Fibroblast of pulmonary artery (primary cell): ENCODE data around the gene SMIM23.
A peak's percentile ranks its signal among the peaks of the same experiment; 100 is the strongest.

Source experiments
- DNase-seq: peaks from one replicate; pipeline ENCODE4 v3.0.0-alpha.2; 2010; ENCODE audit warnings: low read depth
- H3K4me3 ChIP-seq: replicated peaks from 2 replicates; pipeline ENCODE4 v1.5.1; 2011; ENCODE audit warnings: low read depth, mild to moderate bottlenecking, control low read depth, low read length, moderate library complexity
- CTCF ChIP-seq: IDR thresholded peaks from 2 replicates; pipeline ENCODE4 v1.5.1; 2011; ENCODE audit warnings: mild to moderate bottlenecking, control low read depth, low read length, inconsistent platforms; ENCODE audit errors: missing control alignments

SMIM23 gene

DNA sequence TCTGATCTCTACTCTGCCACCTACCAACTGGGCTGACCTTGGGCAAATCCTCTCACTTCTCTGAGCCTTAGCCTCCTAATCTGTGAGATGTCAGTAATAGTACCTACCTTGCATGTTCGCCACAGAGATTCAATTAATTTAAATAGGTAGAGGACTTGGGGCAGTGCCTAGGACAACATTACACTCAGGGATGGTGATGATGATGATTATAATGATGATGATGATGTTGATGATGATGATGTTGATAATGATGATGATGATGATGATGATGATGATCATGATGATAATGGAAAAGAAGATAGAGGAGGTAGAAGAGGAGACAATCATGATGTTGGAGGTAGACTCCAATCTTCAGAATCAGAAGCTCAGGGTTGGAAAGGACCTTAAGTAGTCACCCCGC lies 40.7 kb upstream of the SMIM23 start:
- TF ChIP-seq CTCF = no peak
- no peak overlapping the region for H3K4me3 ChIP-seq
- no peak for DNase-seq

DNA sequence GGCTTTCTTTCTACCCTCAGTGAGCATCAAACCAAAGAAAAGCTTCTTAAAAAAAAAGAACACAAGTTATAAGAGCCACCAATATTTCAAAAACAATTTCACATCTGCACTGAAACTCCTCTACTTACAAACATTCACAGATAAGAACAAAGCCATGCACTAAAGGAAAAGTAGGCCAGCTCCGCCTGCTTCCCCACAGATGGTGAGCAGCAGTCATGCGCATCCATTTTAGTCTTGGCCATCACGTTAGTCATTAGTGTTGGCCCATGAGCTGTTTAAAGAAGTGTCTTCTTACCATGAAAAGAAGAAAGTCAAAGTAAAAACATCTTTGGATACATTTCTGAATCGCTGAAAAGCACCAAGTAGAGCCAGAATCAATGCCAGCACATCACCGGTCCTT lies 40.0 kb upstream of the SMIM23 start:
- DNase-seq = no peak
- TF ChIP-seq CTCF = no peak
- H3K4me3 ChIP-seq = no peak overlapping the region

DNA sequence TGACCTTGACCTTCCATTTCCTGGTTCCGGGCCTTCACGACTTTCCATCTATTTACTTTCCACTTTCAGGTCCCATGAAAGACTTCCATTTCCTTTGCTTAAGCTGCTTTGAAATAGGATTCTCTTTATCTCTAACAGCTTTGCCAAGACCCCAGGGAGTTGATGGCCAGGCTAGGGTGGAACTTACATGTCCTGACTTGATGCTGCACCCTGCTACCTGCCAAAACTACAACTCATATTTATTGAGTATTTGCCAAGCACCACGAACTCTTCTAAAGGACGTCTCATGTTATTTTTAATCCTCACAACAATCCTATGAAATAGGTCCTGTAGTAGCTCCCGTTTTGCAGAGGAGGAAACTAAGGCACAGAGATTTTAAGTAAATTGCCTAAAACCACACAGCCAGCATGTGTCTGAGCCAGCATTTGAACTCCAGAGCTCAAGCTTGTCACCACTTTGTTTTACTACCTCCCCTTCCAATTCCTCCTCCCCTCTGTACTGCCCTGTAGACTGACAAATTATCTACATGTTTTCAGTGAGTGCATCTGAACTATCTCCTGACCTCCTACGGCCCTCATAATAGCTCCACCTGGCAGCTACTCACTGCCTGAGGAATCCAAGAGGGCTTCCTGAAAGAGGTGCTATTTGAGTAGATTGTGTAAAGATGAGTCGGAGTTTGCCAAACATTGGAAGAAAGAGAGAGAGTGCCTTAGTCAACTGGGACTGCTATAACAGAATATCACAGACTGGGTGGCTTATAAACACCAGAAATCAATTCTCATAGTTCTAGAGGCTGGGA lies 38.4 kb upstream of the SMIM23 start:
- no peak for TF ChIP-seq CTCF
- DNase-seq = no peak
- H3K4me3 ChIP-seq = no peak overlapping the region

DNA sequence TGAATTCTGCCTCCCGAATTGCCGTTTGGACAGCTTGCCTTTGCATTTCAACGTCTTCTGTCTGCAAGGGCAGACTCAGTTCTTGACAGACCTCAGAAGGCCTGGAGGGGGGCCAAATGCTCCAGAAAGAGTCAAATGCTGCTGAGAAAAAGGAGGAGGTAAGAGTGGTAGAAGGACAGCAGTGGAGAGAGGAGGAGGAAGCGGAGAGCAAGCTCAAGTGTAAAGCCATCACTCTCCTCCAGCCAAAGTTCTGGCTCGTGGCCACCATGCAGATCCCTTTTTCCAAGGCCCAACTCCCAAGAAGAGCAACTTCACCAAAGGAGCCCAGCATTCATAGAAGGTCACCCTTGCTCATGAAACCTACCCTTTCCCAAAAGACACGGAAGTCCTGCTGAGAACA lies 36.9 kb upstream of the SMIM23 start:
- H3K4me3 ChIP-seq = no peak overlapping the region
- TF ChIP-seq CTCF = no peak
- DNase-seq = no peak

DNA sequence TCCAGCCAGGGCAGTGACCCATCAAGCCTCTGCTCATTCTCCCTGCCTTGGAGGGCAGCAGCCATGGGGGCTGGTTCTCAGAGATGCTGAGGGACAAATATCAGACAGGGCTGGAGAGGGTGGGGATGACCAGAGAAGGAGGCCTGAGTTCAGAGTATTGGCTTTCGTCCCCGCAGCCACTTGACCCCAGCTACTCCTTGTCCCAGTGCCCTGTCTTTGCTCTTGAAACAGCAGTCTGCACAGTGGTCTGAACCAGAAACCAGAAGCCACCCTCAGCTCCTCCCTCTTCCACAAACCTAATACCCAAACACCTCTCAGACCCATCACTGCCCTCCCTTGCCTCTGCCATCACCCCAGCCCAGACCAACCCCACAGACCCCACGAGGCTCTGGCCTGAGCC lies 36.3 kb upstream of the SMIM23 start:
- TF ChIP-seq CTCF = no peak
- no peak overlapping the region for H3K4me3 ChIP-seq
- DNase-seq = no peak

DNA sequence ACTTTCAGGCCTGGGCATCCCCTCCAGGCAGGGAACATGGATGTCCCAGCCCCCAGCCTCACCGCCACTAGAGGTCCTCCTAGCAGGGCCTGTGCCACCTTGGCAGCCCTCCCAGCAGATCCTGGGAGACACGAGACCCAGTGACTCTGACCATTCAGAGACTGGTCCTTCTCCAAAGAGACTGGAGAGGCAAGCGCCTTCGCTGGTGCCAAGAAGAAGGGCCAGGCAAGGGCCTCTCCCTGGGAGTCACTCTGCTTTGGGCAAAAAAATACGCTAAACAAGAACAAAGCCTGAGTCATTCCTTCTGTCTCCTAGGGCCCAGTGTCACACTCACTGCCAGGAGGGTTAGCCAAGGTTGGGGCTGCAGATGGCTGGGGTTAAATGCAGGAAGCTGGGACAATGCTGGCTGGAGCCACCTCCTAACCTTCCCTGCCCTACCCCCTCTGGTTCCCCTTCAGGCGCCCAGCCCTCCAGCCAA lies 35.3 kb upstream of the SMIM23 start:
- DNase-seq = peak; percentile 11
- no peak overlapping the region for H3K4me3 ChIP-seq
- no peak for TF ChIP-seq CTCF

DNA sequence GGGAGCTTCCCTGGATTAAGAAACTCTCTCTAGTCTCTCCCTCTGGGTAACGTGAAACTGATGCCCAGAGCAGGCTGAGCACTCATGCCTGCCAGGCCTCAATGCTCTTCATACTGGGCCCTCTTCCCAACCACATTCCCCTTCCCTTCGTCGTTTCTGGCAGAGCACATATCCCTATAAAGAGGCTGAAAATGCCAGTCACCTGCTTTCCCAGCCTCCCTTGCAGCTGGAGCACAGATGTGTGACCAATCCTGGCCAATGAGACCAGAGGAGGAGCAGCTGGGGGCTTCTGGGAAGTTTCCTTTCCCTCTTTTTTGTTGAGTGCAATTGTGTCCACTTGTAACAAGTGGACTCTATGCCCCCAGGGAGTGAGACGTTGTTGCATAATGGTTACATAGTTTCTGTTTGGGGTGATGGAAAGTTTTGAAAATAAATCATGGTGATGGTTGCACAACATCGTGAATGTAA lies 30.2 kb upstream of the SMIM23 start:
- DNase-seq = no peak

More for the DNA sequence above, 30.2 kb upstream of the SMIM23 start:
- H3K4me3 ChIP-seq = no peak overlapping the region
- no peak for TF ChIP-seq CTCF
